Measurements from ENCODE around the gene FICD. TPM values are rescaled to one million over a fixed set of nuclear protein-coding genes. Genes with fewer than 3 reads are reported as not detected.

Gene FICD
- total RNA-seq, 4 donors from 2014 or later = 3.3 to 8.8 (median 5.5) TPM

GRCh38 chr12:108531929-108532848, 17.1 kb downstream of the FICD start:
- TF ChIP-seq CTCF (IDR thresholded peaks at IDR 0.05) (no peak), EP300 (IDR thresholded peaks at IDR 0.05) (no peak), POLR2AphosphoS5 (IDR thresholded peaks at IDR 0.05) (no peak), POLR2A (IDR thresholded peaks at IDR 0.05) (no peak)
- no peaks in the 10 kb centered on the region for H3K4me1 ChIP-seq
- no peak overlapping the region for H3K27ac ChIP-seq
- H3K36me3 ChIP-seq = peaks cover 16 to 100% of the 10 kb centered on the region in 2 donors
- no peaks in the 10 kb centered on the region for H3K9me3 ChIP-seq
- 87 to 88% methylated on average over 4 to 7 of the region's 15 CpGs for WGBS, 2 donors (ENCODE audit: low coverage in 1 of 2)
- H3K4me3 ChIP-seq = no peak overlapping the region
- H3K27me3 ChIP-seq = no peaks in the 10 kb centered on the region
- no peak for ATAC-seq

- no peak for ATAC-seq
- TF ChIP-seq POLR2AphosphoS5 (IDR thresholded peaks at IDR 0.05) (no peak), CTCF (IDR thresholded peaks at IDR 0.05) (no peak)
- no peaks in the 10 kb centered on the region for H3K27me3 ChIP-seq
- no peak overlapping the region for H3K27ac ChIP-seq
- no peaks in the 10 kb centered on the region for H3K9me3 ChIP-seq
- 71 to 83% methylated on average over 6 of the region's 6 CpGs for WGBS, 2 donors (ENCODE audit: low coverage in 1 of 2)
- no peaks in the 10 kb centered on the region for H3K4me1 ChIP-seq
- no peak overlapping the region for H3K4me3 ChIP-seq
- H3K36me3 ChIP-seq = peaks cover 18 to 77% of the 10 kb centered on the region in 2 donors
Measured at GRCh38 chr12:108538146-108538545, 23.1 kb downstream of the FICD start.

- Histone ChIP-seq H3K27ac (no peak overlapping the region), H3K4me3 (no peak overlapping the region), H3K4me1 (no peaks in the 10 kb centered on the region), H3K27me3 (no peaks in the 10 kb centered on the region), H3K9me3 (no peaks in the 10 kb centered on the region), H3K36me3 (peaks cover 18 to 77% of the 10 kb centered on the region in 2 donors)
- no peak for ATAC-seq
- WGBS, 2 donors (ENCODE audit: low coverage in 1 of 2) = 95 to 97% methylated on average over 9 to 10 of the region's 10 CpGs
- TF ChIP-seq POLR2A (IDR thresholded peaks at IDR 0.05) = no peak
- no peak for TF ChIP-seq EP300 (IDR thresholded peaks at IDR 0.05)
- TF ChIP-seq CTCF (IDR thresholded peaks at IDR 0.05) = no peak
Measured at GRCh38 chr12:108538616-108539195, 23.6 kb downstream of the FICD start.

GRCh38 chr12:108542320-108542719, 27.2 kb downstream of the FICD start:
- peaks cover 2 to 77% of the 10 kb centered on the region in 2 donors for H3K36me3 ChIP-seq
- ATAC-seq = no peak
- H3K9me3 ChIP-seq = no peaks in the 10 kb centered on the region
- no peak overlapping the region for H3K4me3 ChIP-seq
- no peaks in the 10 kb centered on the region for H3K4me1 ChIP-seq
- WGBS, 2 donors (ENCODE audit: low coverage in 1 of 2) = 47 to 76% methylated on average over 4 of the region's 4 CpGs
- no peaks in the 10 kb centered on the region for H3K27me3 ChIP-seq
- TF ChIP-seq POLR2AphosphoS5 (IDR thresholded peaks at IDR 0.05) (no peak), POLR2A (IDR thresholded peaks at IDR 0.05) (no peak), CTCF (IDR thresholded peaks at IDR 0.05) (no peak), EP300 (IDR thresholded peaks at IDR 0.05) (no peak)
- no peak overlapping the region for H3K27ac ChIP-seq

GRCh38 chr12:108543652-108544051, 28.6 kb downstream of the FICD start:
- H3K4me3 ChIP-seq = no peak overlapping the region
- ATAC-seq = no peak
- TF ChIP-seq POLR2AphosphoS5 (IDR thresholded peaks at IDR 0.05) = no peak
- no peak for TF ChIP-seq CTCF (IDR thresholded peaks at IDR 0.05)
- TF ChIP-seq POLR2A (IDR thresholded peaks at IDR 0.05) = no peak
- TF ChIP-seq EP300 (IDR thresholded peaks at IDR 0.05) = no peak
- H3K4me1 ChIP-seq = peaks cover 0 to 11% (median 0%) of the 10 kb centered on the region in 3 donors
- no peak overlapping the region for H3K27ac ChIP-seq
- WGBS, 2 donors (ENCODE audit: low coverage in 1 of 2) = 86 to 91% methylated on average over 3 of the region's 3 CpGs
- H3K36me3 ChIP-seq = peaks cover 2 to 77% of the 10 kb centered on the region in 2 donors
- H3K9me3 ChIP-seq = no peaks in the 10 kb centered on the region
- H3K27me3 ChIP-seq = no peaks in the 10 kb centered on the region
